HAP-1 (cell line): ENCODE results near the gene YBEY.
"Not testable (repeated sequence)": the region's sequence is repeated elsewhere in the genome, so short reads cannot be mapped to it uniquely, and the experiment has no call there.

ENCODE experiments used
- DNase-seq, 2 experiments: peaks; one replicate each; pipeline ENCODE4 v3.0.0-alpha.2; 2016 to 2020; ENCODE audit warnings: low spot score in 2 of 2
- H3K27me3 ChIP-seq: fragments of 250-450 bp; sonication (Bioruptor Pico); 2 replicates; pipeline ENCODE4 v1.5.1; 2020; ENCODE audit warnings: low read depth, mild to moderate bottlenecking, moderate library complexity
- H3K36me3 ChIP-seq: fragments of 250-450 bp; sonication (Bioruptor Pico); replicated peaks from 2 replicates; pipeline ENCODE4 v1.5.1; 2020; ENCODE audit warnings: mild to moderate bottlenecking
- H3K4me1 ChIP-seq: fragments of 250-450 bp; sonication (Bioruptor Pico); 2 replicates; pipeline ENCODE4 v1.5.1; 2020; ENCODE audit warnings: mild to moderate bottlenecking
- H3K4me3 ChIP-seq: fragments of 250-450 bp; sonication (Bioruptor Pico); 2 replicates; pipeline ENCODE4 v1.5.1; 2020; ENCODE audit warnings: mild to moderate bottlenecking, moderate library complexity
- H3K9me3 ChIP-seq: fragments of 250-450 bp; sonication (Bioruptor Pico); 2 replicates; pipeline ENCODE4 v1.5.1; 2020; ENCODE audit warnings: mild to moderate bottlenecking, moderate library complexity
- in situ Hi-C: fragments of 300-500 bp; cut with MboI; formaldehyde crosslinking; loops from 3 replicates; pipeline ENCODE4 v1.14.3; 2020; ENCODE audit warnings: low sequenced_read_pairs, inconsistent platforms, mixed read lengths

The YBEY gene

DNA sequence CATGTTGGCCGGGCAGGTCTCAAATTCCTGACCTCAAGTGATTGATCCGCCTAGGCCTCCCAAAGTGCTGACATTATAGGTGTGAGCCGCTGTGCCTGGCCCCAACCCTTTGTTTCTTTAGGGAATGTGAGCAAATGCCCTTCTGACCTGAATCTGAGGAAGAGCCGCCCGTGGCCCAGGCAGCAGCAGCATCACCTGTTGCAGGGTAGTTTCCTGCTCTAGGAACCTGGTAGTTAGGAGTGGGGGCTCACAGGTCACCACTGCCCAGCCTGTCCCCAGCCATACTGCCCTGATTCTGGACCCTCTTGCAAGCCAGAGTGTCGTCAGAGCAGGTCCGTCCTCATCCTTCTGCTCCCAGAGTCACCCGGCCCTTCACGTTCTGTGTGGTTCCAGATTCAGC is 13.0 kb downstream of the YBEY start:
- Histone ChIP-seq H3K4me3 (no peak overlapping the region), H3K36me3 (peaks cover 33% of the 10 kb centered on the region), H3K9me3 (no peaks in the 10 kb centered on the region), H3K27me3 (no peaks in the 10 kb centered on the region), H3K4me1 (no peaks in the 10 kb centered on the region)
- no peak for DNase-seq
- in situ Hi-C loops: no loop called here

- no peaks in the 10 kb centered on the region for H3K4me1 ChIP-seq
- in situ Hi-C loops: no loop called here
- no peak overlapping the region for H3K4me3 ChIP-seq
- H3K27me3 ChIP-seq: no peaks in the 10 kb centered on the region
- no peak for DNase-seq
- H3K9me3 ChIP-seq: no peaks in the 10 kb centered on the region
- peaks cover 45% of the 10 kb centered on the region for H3K36me3 ChIP-seq
Observed at GRCh38 chr21:46301759-46302158, 15.6 kb downstream of the YBEY start.

GRCh38 chr21:46304437-46304836 is 18.3 kb downstream of the YBEY start:
- Histone ChIP-seq H3K4me1 (no peaks in the 10 kb centered on the region), H3K36me3 (peaks cover 67% of the 10 kb centered on the region), H3K9me3 (no peaks in the 10 kb centered on the region), H3K27me3 (no peaks in the 10 kb centered on the region), H3K4me3 (no peak overlapping the region)
- in situ Hi-C loops: no loop called here
- no peak for DNase-seq

GRCh38 chr21:46304955-46305354 is 18.8 kb downstream of the YBEY start:
- Histone ChIP-seq H3K4me1 (no peaks in the 10 kb centered on the region), H3K9me3 (no peaks in the 10 kb centered on the region), H3K36me3 (peaks cover 69% of the 10 kb centered on the region), H3K27me3 (no peaks in the 10 kb centered on the region), H3K4me3 (no peak overlapping the region)
- in situ Hi-C loops: no loop called here
- no peak for DNase-seq

DNA sequence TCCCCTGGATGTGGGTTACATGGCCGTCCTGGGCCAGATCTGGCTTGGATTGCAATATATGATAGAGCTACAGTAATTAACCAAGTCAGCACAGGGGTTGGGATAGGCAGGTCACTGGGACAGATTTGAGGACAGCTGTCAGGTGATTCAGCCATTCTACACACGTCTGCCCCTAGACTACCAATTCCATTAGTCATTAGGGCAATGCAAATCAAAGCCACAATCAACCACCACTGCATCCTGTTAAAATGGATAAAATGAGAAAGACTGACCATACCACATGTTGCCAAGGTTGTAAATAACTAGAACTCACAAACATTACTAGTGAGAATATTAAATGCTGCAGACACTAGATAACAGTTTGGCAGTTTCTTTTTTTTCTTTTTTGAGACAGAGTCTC is 21.5 kb downstream of the YBEY start:
- no peak for DNase-seq
- Histone ChIP-seq H3K4me1 (no peaks in the 10 kb centered on the region), H3K4me3 (no peak overlapping the region), H3K36me3 (peaks cover 61% of the 10 kb centered on the region), H3K27me3 (no peaks in the 10 kb centered on the region), H3K9me3 (no peaks in the 10 kb centered on the region)
- in situ Hi-C loops: no loop called here

DNA sequence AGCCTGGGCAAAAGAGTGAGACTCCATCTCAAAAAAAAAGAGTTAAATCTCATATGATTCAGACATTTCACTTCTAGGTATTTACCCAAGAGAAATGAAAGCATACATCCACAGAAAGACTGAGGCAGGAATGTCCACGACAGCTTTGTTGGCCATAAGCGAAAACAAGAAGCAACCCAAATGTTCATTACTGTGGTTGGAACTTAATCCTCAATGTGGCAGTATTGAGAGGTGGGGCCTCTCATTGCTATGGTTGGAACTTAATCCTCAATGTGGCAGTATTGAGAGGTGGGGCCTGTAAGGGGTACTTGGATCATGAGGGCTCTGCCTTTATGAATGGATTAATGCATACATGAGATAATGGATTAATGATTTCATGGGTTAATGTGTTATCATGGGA is 22.3 kb downstream of the YBEY start:
- in situ Hi-C loops: no loop called here
- H3K4me1 ChIP-seq: no peaks in the 10 kb centered on the region
- peaks cover 62% of the 10 kb centered on the region for H3K36me3 ChIP-seq
- DNase-seq: no peak
- H3K27me3 ChIP-seq: no peaks in the 10 kb centered on the region
- H3K4me3 ChIP-seq: no peak overlapping the region
- H3K9me3 ChIP-seq: no peaks in the 10 kb centered on the region

DNA sequence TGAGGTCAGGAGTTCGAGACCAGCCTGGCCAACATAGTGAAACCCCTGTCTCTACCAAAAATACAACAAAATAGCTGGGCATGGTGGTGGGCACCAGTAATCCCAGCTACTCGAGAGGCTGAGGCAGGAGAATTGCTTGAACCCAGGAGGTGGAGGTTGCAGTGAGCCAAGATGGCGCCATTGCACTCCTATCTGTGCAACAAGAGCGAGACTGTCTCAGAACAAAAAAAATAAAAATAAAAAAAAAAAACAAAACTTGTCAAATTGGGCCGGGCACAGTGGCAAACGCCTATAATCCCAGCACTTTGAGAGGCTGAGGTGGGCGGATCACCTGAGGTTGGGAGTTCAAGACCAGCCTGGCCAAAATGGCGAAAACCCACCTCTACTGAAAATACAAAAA is 24.1 kb downstream of the YBEY start:
- H3K9me3 ChIP-seq, in situ Hi-C loops, H3K4me3 ChIP-seq, H3K4me1 ChIP-seq, H3K27me3 ChIP-seq, DNase-seq: not testable (repeated sequence)
- H3K36me3 ChIP-seq: peaks cover 67% of the 10 kb centered on the region

DNA sequence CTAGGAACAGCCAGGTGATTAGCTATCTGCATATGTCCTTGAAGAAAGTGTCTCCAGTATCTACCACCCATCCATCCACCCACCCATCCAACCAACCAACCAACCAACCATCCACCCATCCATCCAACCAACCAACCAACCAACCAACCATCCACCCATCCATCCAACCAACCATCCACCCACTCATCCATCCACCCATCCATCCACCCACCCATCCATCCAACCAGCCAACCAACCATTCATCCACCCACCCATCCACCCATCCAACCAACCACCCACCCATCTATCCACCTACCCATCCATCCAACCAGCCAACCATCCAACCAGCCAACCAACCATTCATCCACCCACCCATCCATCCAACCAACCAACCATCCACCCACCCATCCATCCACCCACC is 25.4 kb downstream of the YBEY start:
- Histone ChIP-seq H3K27me3 (no peaks in the 10 kb centered on the region), H3K4me3 (no peak overlapping the region), H3K9me3 (no peaks in the 10 kb centered on the region), H3K36me3 (peaks cover 70% of the 10 kb centered on the region), H3K4me1 (no peaks in the 10 kb centered on the region)
- in situ Hi-C loops: no loop called here
- no peak for DNase-seq

- no peak for DNase-seq
- Histone ChIP-seq H3K27me3 (no peaks in the 10 kb centered on the region), H3K4me1 (no peaks in the 10 kb centered on the region), H3K36me3 (peaks cover 65% of the 10 kb centered on the region), H3K4me3 (no peak overlapping the region), H3K9me3 (no peaks in the 10 kb centered on the region)
- in situ Hi-C loops: no loop called here
Observed at GRCh38 chr21:46312949-46313348, 26.8 kb downstream of the YBEY start.

- in situ Hi-C loops: no loop called here
- H3K4me1 ChIP-seq: no peaks in the 10 kb centered on the region
- H3K36me3 ChIP-seq: peaks cover 56% of the 10 kb centered on the region
- H3K9me3 ChIP-seq: no peaks in the 10 kb centered on the region
- no peak overlapping the region for H3K4me3 ChIP-seq
- H3K27me3 ChIP-seq: no peaks in the 10 kb centered on the region
- DNase-seq: no peak
Observed at GRCh38 chr21:46314441-46315020, 28.4 kb downstream of the YBEY start.

DNA sequence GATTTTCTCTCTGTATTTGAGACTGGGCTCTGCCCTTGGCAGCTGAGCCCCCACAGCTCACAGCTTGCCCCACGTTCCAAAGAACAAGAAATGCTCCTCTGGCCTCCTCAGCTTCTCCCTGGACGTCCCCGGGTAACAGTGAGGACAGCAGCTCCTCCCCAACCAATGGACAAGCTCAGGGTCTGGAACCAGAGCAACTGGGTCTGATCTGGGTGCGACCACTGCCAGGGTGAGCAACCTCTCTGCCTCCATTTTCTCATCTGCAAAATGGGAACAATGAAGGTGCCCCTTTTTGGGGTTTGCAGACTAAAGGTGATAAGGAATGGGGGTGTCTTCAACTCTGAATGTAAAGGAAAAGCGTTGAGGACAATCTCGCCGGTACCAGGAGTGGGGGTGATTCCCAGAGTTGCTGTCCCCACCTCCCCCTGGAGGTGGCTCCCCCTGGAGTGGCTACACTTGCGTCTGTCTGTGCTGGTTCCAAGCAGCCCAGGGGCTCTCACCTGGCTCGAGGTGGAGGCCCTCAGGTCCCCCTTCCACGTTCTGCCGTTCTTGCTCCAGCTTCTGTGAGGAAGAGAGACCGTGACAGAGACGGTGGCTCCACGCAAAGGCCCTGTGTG is 30.7 kb downstream of the YBEY start:
- peaks cover 51% of the 10 kb centered on the region for H3K36me3 ChIP-seq

DNA sequence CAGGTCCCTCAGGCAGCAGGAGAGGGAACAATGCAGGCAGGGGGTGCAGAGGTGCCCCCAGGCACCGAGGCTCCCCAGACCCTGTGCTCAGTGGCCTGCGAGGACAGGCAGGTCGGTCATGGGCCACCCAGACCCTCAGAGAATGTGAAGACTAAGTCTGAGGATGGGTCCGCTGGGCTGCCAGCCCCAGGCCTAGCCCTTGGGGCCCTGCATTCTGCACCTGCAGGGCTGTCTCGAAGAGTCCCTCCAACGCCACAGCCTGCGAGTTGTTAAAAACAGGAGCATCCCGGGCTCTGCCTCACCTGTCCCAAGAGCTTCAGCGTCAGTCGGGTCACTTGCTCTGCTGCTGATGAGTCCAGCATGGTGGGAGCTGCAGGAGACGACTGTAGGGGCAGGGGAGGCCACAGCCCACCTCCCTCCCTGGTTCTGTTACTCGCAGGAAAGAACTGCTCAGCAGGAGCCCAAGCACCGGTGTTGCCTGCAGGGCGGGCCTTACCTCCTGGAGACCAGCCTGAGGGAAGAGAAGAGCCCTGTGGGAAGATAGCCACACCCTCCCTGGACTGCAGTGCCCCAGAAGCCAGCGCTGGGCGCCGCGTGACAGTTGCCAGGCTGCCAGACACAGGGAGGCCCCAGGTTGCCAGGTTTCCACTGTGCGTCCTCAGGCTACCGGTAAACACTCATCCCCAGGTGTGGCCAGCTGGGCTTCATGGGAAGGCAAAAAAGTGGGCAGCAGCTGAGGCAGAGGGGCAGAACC is 31.7 kb downstream of the YBEY start:
- no peak overlapping the region for H3K4me3 ChIP-seq
- peaks cover 57% of the 10 kb centered on the region for H3K36me3 ChIP-seq
- H3K4me1 ChIP-seq: peaks cover 4% of the 10 kb centered on the region; the same call in 1 of the 2 replicates
- H3K27me3 ChIP-seq: no peaks in the 10 kb centered on the region
- in situ Hi-C loops: no loop called here
- no peak for DNase-seq
- no peaks in the 10 kb centered on the region for H3K9me3 ChIP-seq

More for the DNA sequence above, 30.7 kb downstream of the YBEY start:
- Histone ChIP-seq H3K27me3 (no peaks in the 10 kb centered on the region), H3K9me3 (no peaks in the 10 kb centered on the region), H3K4me3 (no peak overlapping the region), H3K4me1 (peaks cover 4% of the 10 kb centered on the region; the same call in 1 of the 2 replicates)
- in situ Hi-C loops: no loop called here
- no peak for DNase-seq

GRCh38 chr21:46318464-46318845 is 32.3 kb downstream of the YBEY start:
- no peak for DNase-seq
- in situ Hi-C loops: no loop called here
- Histone ChIP-seq H3K36me3 (peaks cover 56% of the 10 kb centered on the region), H3K9me3 (no peaks in the 10 kb centered on the region), H3K4me1 (peaks cover 4% of the 10 kb centered on the region; the same call in 1 of the 2 replicates), H3K4me3 (no peak overlapping the region), H3K27me3 (no peaks in the 10 kb centered on the region)

DNA sequence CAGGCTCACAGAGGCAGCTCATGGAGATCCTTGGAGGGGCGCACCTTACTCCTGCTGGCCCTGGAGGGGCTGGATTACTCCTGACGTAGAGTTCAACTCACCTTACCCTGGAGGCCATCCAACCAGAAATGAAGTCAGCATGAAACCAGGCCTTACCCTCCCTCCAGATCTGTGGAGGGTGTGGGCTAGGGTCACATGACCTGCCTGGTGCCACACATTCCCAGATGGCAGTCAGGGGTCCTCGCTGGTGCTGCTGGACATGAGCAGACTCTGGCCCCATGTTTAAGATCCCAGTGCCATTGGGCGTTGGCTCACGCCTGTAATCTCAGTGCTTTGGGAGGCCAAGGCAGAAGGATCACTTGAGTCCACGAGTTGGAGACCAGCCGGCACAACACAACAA is 33.0 kb downstream of the YBEY start:
- no peak for DNase-seq
- peaks cover 57% of the 10 kb centered on the region for H3K36me3 ChIP-seq
- in situ Hi-C loops: no loop called here
- H3K4me1 ChIP-seq: peaks cover 4% of the 10 kb centered on the region; the same call in 1 of the 2 replicates
- H3K27me3 ChIP-seq: no peaks in the 10 kb centered on the region
- no peaks in the 10 kb centered on the region for H3K9me3 ChIP-seq
- no peak overlapping the region for H3K4me3 ChIP-seq
